ENCODE data around the gene MAPK11.

GRCh38 chr22:50217543-50218152 is 52.5 kb downstream of the MAPK11 start:
- TF ChIP-seq TAF1 (IDR thresholded peaks at IDR 0.05; ENCODE audit: borderline replicate concordance, insufficient read depth, low read length) = no peak
- no peak for TF ChIP-seq POLR2AphosphoS5 (IDR thresholded peaks at IDR 0.05; ENCODE audit: low read depth, low read length)

Measured in PFSK-1 (cell line).